NCI-H510A (cell line): ENCODE results near the gene TEX51.

Experiments
- DNase-seq: peaks from one replicate; lab custom pipeline; 2025; lab: John Stamatoyannopoulos, UW

The TEX51 gene

GRCh38 chr2:126893606-126894005, 5.1 kb upstream of the TEX51 start:
- no peak for DNase-seq

DNA sequence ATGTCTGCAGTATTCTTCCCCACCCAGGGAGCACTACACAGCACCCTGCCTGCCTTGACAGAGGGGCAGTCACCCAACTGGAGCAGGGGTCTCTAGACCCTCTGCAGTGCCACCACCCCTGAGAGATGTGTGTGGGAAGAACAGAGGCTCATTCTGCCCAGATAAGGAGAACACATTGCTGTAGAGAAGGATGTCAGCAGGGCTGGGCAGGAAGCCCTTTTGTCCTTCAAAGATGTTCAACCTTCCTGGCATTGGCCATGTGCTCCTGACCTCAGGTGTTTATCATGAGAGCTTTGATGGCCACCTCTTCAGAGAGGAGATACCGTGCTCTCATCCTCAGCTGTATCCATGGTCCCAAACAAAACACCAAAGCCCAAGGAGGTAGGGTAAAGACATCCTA, 4.6 kb upstream of the TEX51 start:
- no peak for DNase-seq

GRCh38 chr2:126894585-126895182, 4.0 kb upstream of the TEX51 start:
- no peak for DNase-seq

GRCh38 chr2:126895336-126895735, 3.4 kb upstream of the TEX51 start:
- no peak for DNase-seq

GRCh38 chr2:126896471-126896870, 2.2 kb upstream of the TEX51 start:
- no peak for DNase-seq

DNA sequence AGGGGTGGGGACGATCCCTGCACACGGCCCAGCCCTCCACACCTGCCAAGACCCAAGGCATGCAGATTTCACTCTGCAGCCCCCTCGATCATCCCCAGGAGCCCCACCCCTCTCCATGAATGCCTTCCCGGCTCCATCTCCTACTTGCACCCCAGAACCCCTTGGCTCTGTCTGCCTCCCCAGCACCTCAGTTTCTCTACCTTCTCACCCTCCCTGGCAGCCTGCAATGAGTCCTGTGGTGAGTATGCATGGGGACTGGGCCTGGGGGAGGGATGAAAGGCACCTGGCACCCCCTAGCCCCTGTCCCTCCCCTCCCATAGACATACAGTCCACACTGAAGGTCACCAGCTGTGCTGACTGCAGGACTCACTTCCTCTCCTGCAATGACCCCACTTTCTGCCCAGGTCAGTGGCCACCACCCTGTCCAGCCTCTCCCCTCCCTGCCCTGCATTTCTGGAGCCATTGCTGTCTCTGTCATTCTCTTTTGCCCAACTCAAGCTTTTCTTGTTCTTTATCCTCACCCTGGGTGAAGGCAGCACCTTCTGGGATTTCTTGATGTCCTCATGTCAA, 1.0 kb downstream of the TEX51 start:
- no peak for DNase-seq

DNA sequence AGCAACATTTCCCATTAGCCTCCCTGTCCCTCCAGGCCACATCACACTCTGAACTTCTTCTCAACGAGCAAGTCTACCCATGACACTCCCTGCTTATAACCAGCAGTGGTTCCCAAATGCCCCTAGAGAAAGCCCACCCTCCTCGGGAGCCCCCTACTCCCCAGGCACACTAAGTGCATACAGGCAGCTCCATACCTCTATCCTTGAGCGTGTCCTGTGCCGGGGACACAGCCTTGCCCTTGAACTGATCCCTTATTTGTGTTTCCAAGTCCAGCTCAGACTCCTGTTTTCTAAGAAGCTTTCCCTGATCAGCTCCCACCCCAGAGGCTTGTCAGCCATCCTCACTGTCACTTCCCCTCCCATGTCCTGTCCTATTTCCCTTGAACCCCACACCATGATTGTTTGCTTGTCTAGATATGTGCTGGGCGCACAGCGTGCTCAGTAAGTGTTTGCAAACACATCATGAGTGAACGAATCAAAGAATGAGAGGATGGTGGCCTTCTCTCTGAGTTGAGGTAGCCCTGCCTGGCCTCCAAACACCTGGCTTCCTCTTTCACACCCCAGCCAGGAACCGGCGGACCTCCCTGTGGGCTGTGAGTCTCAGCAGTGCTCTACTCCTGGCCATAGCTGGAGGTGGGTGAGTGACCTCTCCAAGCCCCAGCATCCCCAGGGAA, 2.1 kb downstream of the TEX51 start:
- no peak for DNase-seq

DNA sequence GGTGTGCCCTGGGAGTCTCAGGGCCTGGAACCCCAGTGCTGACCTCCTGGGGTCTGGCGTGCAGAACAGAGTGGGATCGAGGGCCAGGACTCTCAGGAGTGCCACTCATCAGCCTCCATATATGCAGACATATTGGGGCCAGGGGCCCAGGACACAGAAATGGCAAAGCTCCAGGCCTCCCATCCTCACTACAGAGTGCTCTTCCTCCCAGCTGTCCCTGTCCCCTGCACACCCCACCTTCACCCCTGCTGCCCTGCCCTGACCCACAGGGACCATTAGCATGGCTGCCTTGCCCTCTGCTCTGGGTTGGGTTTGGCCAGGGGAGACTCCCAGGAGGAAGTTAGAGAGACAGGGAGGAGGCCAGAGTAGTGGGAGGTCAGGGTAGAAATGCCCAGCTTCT, 2.8 kb downstream of the TEX51 start:
- DNase-seq, result no peak

DNA sequence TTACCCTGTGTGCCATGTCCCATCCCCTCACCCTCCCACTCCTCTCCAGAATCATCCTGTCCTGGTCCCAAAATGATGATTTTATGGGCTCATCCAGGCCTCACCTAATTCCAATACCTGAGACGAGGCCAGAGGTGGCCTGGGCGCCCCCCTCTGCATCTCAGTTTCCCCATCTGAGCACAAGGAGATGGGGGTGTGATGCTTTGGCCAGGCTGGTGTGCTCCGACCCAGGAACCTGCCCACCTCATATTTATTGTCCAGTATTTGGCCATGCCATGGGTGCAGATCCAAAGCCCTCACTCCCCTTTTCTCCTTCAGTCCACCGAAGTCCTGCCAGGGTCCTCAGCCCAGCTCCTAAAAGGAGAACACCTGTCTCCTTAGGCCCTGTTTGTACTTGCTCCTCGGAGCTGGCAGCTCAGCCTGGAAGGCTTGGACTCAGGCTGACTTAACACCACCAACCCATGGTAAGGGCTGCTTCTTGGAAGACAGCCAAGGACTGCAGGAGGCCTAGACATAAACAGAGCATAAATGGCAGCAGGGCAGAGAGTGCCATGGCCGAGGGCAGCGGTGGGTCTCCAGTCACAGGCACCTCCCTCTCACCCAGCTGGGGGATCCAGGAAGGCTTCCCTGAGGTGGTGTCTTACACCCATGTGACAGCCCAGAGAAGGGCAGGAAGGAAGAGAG, 3.6 kb downstream of the TEX51 start:
- peak; percentile 2 for DNase-seq

DNA sequence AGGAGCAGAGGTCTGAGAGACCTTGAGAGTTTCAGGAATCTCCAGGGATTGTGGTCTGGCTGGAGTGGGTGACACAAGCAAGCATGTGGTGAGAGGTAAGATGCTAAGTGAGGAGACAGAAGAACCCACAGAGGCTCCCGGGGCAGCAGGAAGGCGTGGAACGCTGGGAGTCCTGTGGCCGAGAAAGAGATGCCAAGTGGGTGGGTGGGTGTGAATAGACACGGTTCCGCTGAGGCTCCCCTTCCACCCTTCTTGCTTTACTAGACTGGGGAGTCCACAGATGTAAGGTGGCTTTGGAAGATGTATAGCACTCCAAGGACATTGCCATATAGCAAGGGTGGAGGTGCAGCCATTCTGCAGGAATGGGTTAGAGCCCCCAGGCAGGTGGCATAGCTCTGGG, 4.2 kb downstream of the TEX51 start:
- no peak for DNase-seq

- no peak for DNase-seq
These were observed 7.3 kb downstream of the TEX51 start for GRCh38 chr2:126905991-126906390.

DNA sequence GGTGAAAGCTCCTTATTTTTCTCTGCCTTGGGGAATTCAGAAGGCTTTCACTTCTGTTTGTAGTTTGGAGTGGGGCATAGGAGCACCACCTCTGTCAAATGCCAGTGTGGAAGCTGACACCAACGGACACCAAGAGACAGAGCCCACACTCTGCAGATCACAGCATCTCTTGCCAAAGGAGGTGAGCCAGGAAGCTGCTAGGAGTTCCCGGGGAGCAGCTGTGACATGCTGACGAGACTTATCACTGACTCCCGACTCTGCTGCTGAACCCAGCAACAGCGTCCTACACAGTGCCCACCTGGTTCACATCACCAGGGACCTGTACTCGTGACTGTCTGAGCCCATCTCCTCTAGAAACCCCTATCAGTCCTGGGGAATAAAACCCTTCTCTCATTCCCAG, 8.1 kb downstream of the TEX51 start:
- DNase-seq, result no peak

GRCh38 chr2:126907671-126908070, 9.0 kb downstream of the TEX51 start:
- DNase-seq, result no peak

- DNase-seq, result no peak
These were observed 10.1 kb downstream of the TEX51 start for GRCh38 chr2:126908721-126909177.

- DNase-seq, result no peak
These were observed 10.7 kb downstream of the TEX51 start for GRCh38 chr2:126909366-126909765.

GRCh38 chr2:126909781-126910180, 11.1 kb downstream of the TEX51 start:
- no peak for DNase-seq

- DNase-seq, result no peak
These were observed 11.9 kb downstream of the TEX51 start for GRCh38 chr2:126910637-126911036.

- no peak for DNase-seq
These were observed 12.6 kb downstream of the TEX51 start for GRCh38 chr2:126911111-126911796.

GRCh38 chr2:126912201-126912600, 13.5 kb downstream of the TEX51 start:
- DNase-seq, result no peak

DNA sequence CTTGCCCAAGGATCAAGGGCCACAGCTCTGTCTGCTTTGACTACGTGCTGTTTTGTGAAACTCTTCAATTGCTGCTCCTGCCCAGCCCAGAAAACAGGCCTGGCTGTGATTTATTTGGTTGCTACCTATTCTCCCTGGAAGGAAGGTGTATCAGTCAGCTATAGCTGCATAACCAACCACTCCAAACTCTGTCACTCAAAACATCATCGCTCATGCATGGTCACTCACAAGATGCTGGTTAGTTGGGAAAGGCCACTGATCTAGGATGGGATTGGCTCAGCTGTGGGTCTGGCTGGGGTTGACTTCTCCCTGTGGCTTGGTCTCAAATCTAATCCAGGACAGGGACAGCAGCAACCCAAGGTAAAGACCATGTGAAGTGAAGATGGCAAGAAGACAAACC, 14.6 kb downstream of the TEX51 start:
- no peak for DNase-seq

DNA sequence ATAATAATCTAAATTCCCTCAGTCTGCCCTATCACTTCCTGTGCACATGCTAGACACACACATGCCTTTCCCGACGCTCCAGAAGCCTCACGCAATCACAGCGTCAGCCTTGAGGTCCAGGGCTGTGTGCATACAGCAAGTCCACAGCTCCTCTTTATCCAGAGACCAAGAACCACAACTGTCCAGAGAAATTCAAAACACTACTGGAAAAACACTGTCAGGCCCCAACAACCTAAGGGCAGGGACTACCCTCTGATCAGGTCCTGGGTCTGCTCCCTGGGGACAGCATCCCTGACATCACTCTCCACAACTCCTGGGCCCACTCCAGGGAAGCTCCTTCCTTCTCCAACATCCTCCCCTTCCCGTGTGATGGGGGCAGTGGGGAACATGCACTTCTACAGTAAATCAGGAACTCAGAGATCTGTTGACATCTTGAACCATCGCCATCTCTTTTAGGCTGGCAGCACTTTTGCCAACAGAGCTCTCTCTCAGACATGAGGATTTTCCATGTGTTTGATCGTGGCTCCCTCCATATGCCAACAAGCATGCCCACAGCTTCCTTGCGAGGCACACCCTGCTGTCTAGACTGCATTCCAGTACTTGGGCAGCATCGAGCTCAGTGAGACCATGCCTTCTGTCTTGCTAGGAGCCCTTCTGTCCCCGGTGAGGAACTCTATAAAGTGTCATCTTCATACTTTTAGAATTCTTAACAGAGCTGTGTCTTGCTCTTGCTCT, 15.4 kb downstream of the TEX51 start:
- DNase-seq, result no peak
